Lung microvascular endothelial cell (primary cell): ENCODE data around the gene CYREN. TPM values are rescaled to one million over a fixed set of nuclear protein-coding genes. Genes with fewer than 3 reads are reported as not detected.
"Not testable (repeated sequence)": the region's sequence is repeated elsewhere in the genome, so short reads cannot be mapped to it uniquely, and the experiment has no call there.

Experiments
- DNase-seq, 2 donors: peaks; one replicate each; pipeline versions ENCODE4 v3.0.0 to v3.0.0-alpha.2; 2010; ENCODE audit warnings: low read depth in 2 of 2
- total RNA-seq: library from RNA; depleted of rRNA; stranded (reverse); fragments of >200 nt; gene quantifications from 2 replicates; pipeline ENCODE4 v1.2.1, GENCODE V29; 2014

The CYREN gene
- total RNA-seq, 1 donor from 2014 or later, result 10.7 TPM

GRCh38 chr7:135179321-135179925 lies 8.9 kb upstream of the CYREN start:
- no peak for DNase-seq

GRCh38 chr7:135178364-135178763 lies 7.9 kb upstream of the CYREN start:
- no peak for DNase-seq

- no peak for DNase-seq
Observed at GRCh38 chr7:135177028-135177696, 6.7 kb upstream of the CYREN start.

- no peak for DNase-seq
Observed at GRCh38 chr7:135175931-135176330, 5.4 kb upstream of the CYREN start.

- DNase-seq, result no peak
Observed at GRCh38 chr7:135174941-135175340, 4.4 kb upstream of the CYREN start.

- not testable (repeated sequence) for DNase-seq
Observed at GRCh38 chr7:135173916-135174315, 3.4 kb upstream of the CYREN start.

GRCh38 chr7:135171581-135172291 lies 1.2 kb upstream of the CYREN start:
- DNase-seq, result peak; percentile 50 to 51

GRCh38 chr7:135170998-135171481 lies 533 bp upstream of the CYREN start:
- not testable (repeated sequence) for DNase-seq

GRCh38 chr7:135169964-135170273 lies 588 bp downstream of the CYREN start:
- no peak for DNase-seq

GRCh38 chr7:135169141-135169963 lies 1.2 kb downstream of the CYREN start:
- DNase-seq, result peak; percentile 42 to 47

- DNase-seq, result no peak
Observed at GRCh38 chr7:135168489-135169140, 1.9 kb downstream of the CYREN start.

- peak; percentile 36 to 48 for DNase-seq
Observed at GRCh38 chr7:135168001-135168400, 2.5 kb downstream of the CYREN start.

- DNase-seq, result no peak
Observed at GRCh38 chr7:135167365-135167917, 3.1 kb downstream of the CYREN start.

GRCh38 chr7:135166338-135166990 lies 4.0 kb downstream of the CYREN start:
- DNase-seq, result peak; percentile 68 to 96

GRCh38 chr7:135165862-135166261 lies 4.6 kb downstream of the CYREN start:
- peak in 1 of 2 donors; percentile 45 for DNase-seq

- peak; percentile 23 to 67 for DNase-seq
Observed at GRCh38 chr7:135164357-135165061, 6.0 kb downstream of the CYREN start.

- no peak for DNase-seq
Observed at GRCh38 chr7:135162382-135163001, 8.0 kb downstream of the CYREN start.

- DNase-seq, result no peak
Observed at GRCh38 chr7:135161669-135162068, 8.8 kb downstream of the CYREN start.
